ENCODE measurements around the gene WASL. TPM values are rescaled to one million over a fixed set of nuclear protein-coding genes. Genes with fewer than 3 reads are reported as not detected.
A peak's percentile ranks its signal among the peaks of the same experiment; 100 is the strongest.

The WASL gene
- total and polyA plus RNA-seq, 2 of the 13 experiments (the other 11 are each of a cell fraction or from before 2014, with no cell fraction given), result 7.9 to 12.8 TPM

GRCh38 chr7:123660514-123661354, 88.1 kb downstream of the WASL start:
- POLR2A ChIA-PET, result no interaction called here
- 39% methylated on average over 8 of the region's 8 CpGs for WGBS (ENCODE audit: low lambda C conversion rate)
- CTCF ChIA-PET (ENCODE audit: low intra/inter-chr PET ratio, low total read pairs), result no interaction called here
- in situ Hi-C loops (cut with HindIII; ENCODE audit: extremely low pct_ligation_motif_present, low pct_unique_long_range_greater_than_20kb) (no loop called here), intact Hi-C loops (cut with micrococcal nuclease; ENCODE audit: unreplicated experiment) (no loop called here)
- H3K79me2 ChIP-seq (ENCODE audit: insufficient read depth, low read length), result no peaks in the 10 kb centered on the region
- DNase-seq (ENCODE audit: low spot score) (no peak), ATAC-seq (no peak), FAIRE-seq (no peak)
- no peaks in the 10 kb centered on the region for H3K9me3 ChIP-seq (ENCODE audit: low read length)
- no peak overlapping the region for H3K4me2 ChIP-seq (ENCODE audit: low read depth, low read length)
- no peak overlapping the region for H3K27ac ChIP-seq (ENCODE audit: extremely low read length, insufficient read depth, low read length)
- TF ChIP-seq MAFK (conservative IDR thresholded peaks at IDR 0.05 in 1 of 2, IDR thresholded peaks at IDR 0.05 in 1 of 2; ENCODE audit: low read length in 2 of 2), result peak; percentile 49 to 66; a peak in 3 of 4 replicates
- no peak for TF ChIP-seq ZMYM3 (CRISPR knock-in tag; IDR thresholded peaks at IDR 0.05)
- TF ChIP-seq NCOA5 (CRISPR knock-in tag; IDR thresholded peaks at IDR 0.05), result no peak
- TF ChIP-seq MAFF (IDR thresholded peaks at IDR 0.05; ENCODE audit: low read depth, low read length), result peak; percentile 33; the same call in 1 of the 2 replicates
- no peak overlapping the region for H3K9ac ChIP-seq (ENCODE audit: insufficient read depth, low read depth, low read length)
- no peak overlapping the region for H3K4me3 ChIP-seq (replicated peaks in 1 of 3; ENCODE audit: insufficient read depth in 1 of 3, low read depth in 2 of 3, low read length in 3 of 3)
- no peaks in the 10 kb centered on the region for H3K36me3 ChIP-seq (replicated peaks in 1 of 2; ENCODE audit: control insufficient read depth in 1 of 2, insufficient read depth in 2 of 2, low read length in 2 of 2)
- H4K20me1 ChIP-seq (ENCODE audit: insufficient read depth, low read length), result no peaks in the 10 kb centered on the region
- H3K4me1 ChIP-seq (ENCODE audit: insufficient read depth, low read length), result no peaks in the 10 kb centered on the region
- H3K27me3 ChIP-seq (ENCODE audit: control insufficient read depth in 1 of 2, insufficient read depth in 2 of 2, low read length in 2 of 2), result no peaks in the 10 kb centered on the region; a peak in 1 of 5 replicates
- no TSS peak for BruUV-seq (replicated peaks)
- H2AFZ ChIP-seq (ENCODE audit: low read length), result no peak overlapping the region

DNA sequence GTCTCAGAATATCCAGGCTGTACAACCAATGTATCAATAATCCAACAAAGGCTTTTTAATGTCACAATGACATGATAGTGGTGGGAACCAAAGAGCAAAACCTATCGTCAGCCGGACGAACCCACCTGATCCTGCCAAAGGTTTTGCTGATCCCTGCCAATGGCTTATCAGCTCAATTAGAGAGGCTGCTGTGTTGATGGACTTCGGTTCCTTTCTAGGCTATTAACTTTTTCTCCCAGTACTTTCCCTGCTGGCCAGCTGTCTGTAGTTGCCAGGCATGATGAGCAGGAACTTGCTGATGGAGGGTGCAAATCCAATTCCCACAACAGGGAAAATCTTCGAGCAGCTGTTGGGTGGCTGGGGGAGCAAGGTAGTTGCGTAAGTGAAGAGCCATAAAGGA, 90.8 kb downstream of the WASL start:
- BruUV-seq (replicated peaks), result no TSS peak
- H3K27me3 ChIP-seq (ENCODE audit: control insufficient read depth in 1 of 2, insufficient read depth in 2 of 2, low read length in 2 of 2), result no peaks in the 10 kb centered on the region; a peak in 1 of 5 replicates

More for the DNA sequence above, 90.8 kb downstream of the WASL start:
- intact Hi-C loops (cut with micrococcal nuclease; ENCODE audit: unreplicated experiment) (no loop called here), in situ Hi-C loops (cut with HindIII; ENCODE audit: extremely low pct_ligation_motif_present, low pct_unique_long_range_greater_than_20kb) (no loop called here)
- Histone ChIP-seq H3K27ac (ENCODE audit: extremely low read length, insufficient read depth, low read length) (no peak overlapping the region), H4K20me1 (ENCODE audit: insufficient read depth, low read length) (no peaks in the 10 kb centered on the region), H2AFZ (ENCODE audit: low read length) (no peak overlapping the region), H3K36me3 (replicated peaks in 1 of 2; ENCODE audit: control insufficient read depth in 1 of 2, insufficient read depth in 2 of 2, low read length in 2 of 2) (no peaks in the 10 kb centered on the region), H3K79me2 (ENCODE audit: insufficient read depth, low read length) (no peaks in the 10 kb centered on the region), H3K4me1 (ENCODE audit: insufficient read depth, low read length) (no peaks in the 10 kb centered on the region), H3K4me2 (ENCODE audit: low read depth, low read length) (no peak overlapping the region), H3K9ac (ENCODE audit: insufficient read depth, low read depth, low read length) (no peak overlapping the region), H3K9me3 (ENCODE audit: low read length) (no peaks in the 10 kb centered on the region), H3K4me3 (replicated peaks in 1 of 3; ENCODE audit: insufficient read depth in 1 of 3, low read depth in 2 of 3, low read length in 3 of 3) (no peak overlapping the region)
- CTCF ChIA-PET (ENCODE audit: low intra/inter-chr PET ratio, low total read pairs), result no interaction called here
- POLR2A ChIA-PET, result no interaction called here
- DNase-seq (ENCODE audit: low spot score) (no peak), ATAC-seq (no peak), FAIRE-seq (no peak)
- 33% methylated on average over 6 of the region's 6 CpGs for WGBS (ENCODE audit: low lambda C conversion rate)
- no peak for TF ChIP-seq KDM2A (CRISPR knock-in tag; IDR thresholded peaks at IDR 0.05; ENCODE audit: borderline replicate concordance, low read depth)
- TF ChIP-seq YEATS2 (CRISPR knock-in tag; IDR thresholded peaks at IDR 0.05; ENCODE audit: borderline replicate concordance), result no peak
- no peak for TF ChIP-seq MAFF (IDR thresholded peaks at IDR 0.05; ENCODE audit: low read depth, low read length)
- no peak for TF ChIP-seq ZNF883 (CRISPR knock-in tag; IDR thresholded peaks at IDR 0.05; ENCODE audit: not compliant biosample characterization)
- TF ChIP-seq LCORL (IDR thresholded peaks at IDR 0.05), result no peak
- TF ChIP-seq LCORL (CRISPR knock-in tag; IDR thresholded peaks at IDR 0.05), result no peak
- no peak for TF ChIP-seq ATRX (CRISPR knock-in tag; IDR thresholded peaks at IDR 0.05; ENCODE audit: borderline replicate concordance)
- no peak for TF ChIP-seq DRAP1 (CRISPR knock-in tag; IDR thresholded peaks at IDR 0.05)
